Endothelial cell of umbilical vein (primary cell): Measurements from ENCODE around the gene SRSF10. TPM values are rescaled to one million over a fixed set of nuclear protein-coding genes. Genes with fewer than 3 reads are reported as not detected.

Source experiments
- BruUV-seq: library from RNA; stranded (reverse); fragments of 400-500 nt; replicated peaks from 2 replicates; lab custom pipeline; 2021; lab: Mats Ljungman, UMichigan
- CTCF ChIA-PET: fragments of 300-600, 350-600 bp; sonication (Branson Sonifier 250); formaldehyde crosslinking; loops from one replicate; lab custom pipeline; 2021; ENCODE audit warnings: antibody characterized with exemption, inconsistent platforms; lab: Charles Lee
- POLR2A ChIA-PET: fragments of 300-600, 350-600 bp; sonication (Branson Sonifier 250); formaldehyde crosslinking; loops from one replicate; lab custom pipeline; 2021; ENCODE audit warnings: antibody characterized with exemption, inconsistent platforms; lab: Charles Lee
- DNase-seq: peaks from one replicate; pipeline ENCODE4 v3.0.0-alpha.2; 2011; ENCODE audit warnings: low read depth, low spot score
- FAIRE-seq: peaks from 2 replicates; lab custom pipeline; 2011; peaks lifted over from hg19 to GRCh38; lab: Jason Lieb, UNC
- H2AFZ ChIP-seq: 2 replicates; pipeline ENCODE4 v1.6.0; 2012; ENCODE audit warnings: low read depth, low read length, control low read depth, inconsistent platforms
- H3K27ac ChIP-seq: 2 replicates; pipeline ENCODE4 v1.5.1; 2011; ENCODE audit warnings: low read depth, mild to moderate bottlenecking, control low read depth, low read length, moderate library complexity; ENCODE audit not compliant: insufficient read depth
- H3K27me3 ChIP-seq, 2 experiments: 2 replicates each; pipeline versions ENCODE4 v1.6.0 to v1.6.1; 2011; ENCODE audit warnings: low read length in 2 of 2, mixed read lengths in 1 of 2; ENCODE audit not compliant: control insufficient read depth in 2 of 2, insufficient read depth in 2 of 2
- H3K36me3 ChIP-seq, 2 experiments: 2 replicates in 1 of 2; 3 replicates in 1 of 2; pipeline ENCODE4 v1.5.1; 2011; ENCODE audit warnings: low read length in 2 of 2, mild to moderate bottlenecking in 1 of 2, moderate library complexity in 1 of 2; ENCODE audit not compliant: control insufficient read depth in 2 of 2, insufficient read depth in 2 of 2; ENCODE audit errors: extremely low read depth in 1 of 2
- H3K4me1 ChIP-seq: 3 replicates; pipeline ENCODE4 v1.5.1; 2011; ENCODE audit warnings: mild to moderate bottlenecking, low read length; ENCODE audit not compliant: control insufficient read depth, insufficient read depth; ENCODE audit errors: extremely low read depth
- H3K4me2 ChIP-seq: 2 replicates; pipeline ENCODE4 v1.6.1; 2011; ENCODE audit warnings: low read length, control low read depth, mixed read lengths; ENCODE audit not compliant: insufficient read depth
- H3K4me3 ChIP-seq, 3 experiments: fragments of 200-600 bp in 1 of 3; sonication (generic), shearing (Covaris generic) in 1 of 3; replicated peaks in 1 of 3; 2 replicates each; pipeline ENCODE4 v1.5.1; 2011 to 2016; ENCODE audit warnings: control low read depth in 3 of 3, low read length in 3 of 3, mild to moderate bottlenecking in 2 of 3, inconsistent platforms in 1 of 3, low read depth in 1 of 3, moderate library complexity in 1 of 3; ENCODE audit not compliant: insufficient read depth in 1 of 3
- H3K79me2 ChIP-seq: 2 replicates; pipeline ENCODE4 v1.6.0; 2012; ENCODE audit warnings: low read length, inconsistent platforms; ENCODE audit not compliant: control insufficient read depth, insufficient read depth
- H3K9ac ChIP-seq: replicated peaks from 2 replicates; pipeline ENCODE3; 2011; ENCODE audit warnings: low read length, control low read depth; ENCODE audit not compliant: insufficient read depth; ENCODE audit errors: extremely low read depth
- H3K9me1 ChIP-seq: replicated peaks from 3 replicates; pipeline ENCODE4 v1.6.0; 2011; ENCODE audit warnings: mild to moderate bottlenecking, low read length; ENCODE audit not compliant: control insufficient read depth, insufficient read depth; ENCODE audit errors: extremely low read depth
- H3K9me3 ChIP-seq: replicated peaks from 2 replicates; pipeline ENCODE4 v1.5.1; 2012; ENCODE audit warnings: low read length, inconsistent platforms; ENCODE audit not compliant: control insufficient read depth, insufficient read depth
- H4K20me1 ChIP-seq: replicated peaks from 2 replicates; pipeline ENCODE3; 2011; ENCODE audit warnings: mild to moderate bottlenecking, low read length; ENCODE audit not compliant: control insufficient read depth, insufficient read depth; ENCODE audit errors: extremely low read depth
- EZH2 ChIP-seq: IDR thresholded peaks from 2 replicates; pipeline ENCODE4 v1.6.1; 2012; ENCODE audit warnings: borderline replicate concordance, low read depth, mild to moderate bottlenecking, moderate library complexity, low read length, inconsistent platforms; ENCODE audit not compliant: severe bottlenecking
- FOS ChIP-seq: IDR thresholded peaks from 2 replicates; pipeline ENCODE4 v1.6.1; 2011; ENCODE audit warnings: mild to moderate bottlenecking, low read length, moderate library complexity, borderline replicate concordance; ENCODE audit not compliant: insufficient read depth
- GATA2 ChIP-seq: IDR thresholded peaks from 2 replicates; pipeline ENCODE4 v1.7.0; 2011; ENCODE audit warnings: low read depth, mild to moderate bottlenecking, moderate library complexity, mixed read lengths, low read length; ENCODE audit not compliant: insufficient read length, insufficient read depth
- MYC ChIP-seq: IDR thresholded peaks from one replicate; pipeline ENCODE4 v1.6.1; 2011; ENCODE audit warnings: mild to moderate bottlenecking, low read depth, low read length
- POLR2A ChIP-seq: IDR thresholded peaks from 2 replicates; pipeline ENCODE4 v1.6.1; 2012; ENCODE audit warnings: low read depth, mild to moderate bottlenecking, control low read depth, low read length
- POLR2AphosphoS5 ChIP-seq: IDR thresholded peaks from 2 replicates; pipeline ENCODE4 v1.6.1; 2012; ENCODE audit warnings: low read depth, mild to moderate bottlenecking, control low read depth, low read length, moderate library complexity; ENCODE audit not compliant: insufficient read depth
- dilution Hi-C: fragments of 300-500 bp; cut with MboI; formaldehyde crosslinking; loops from one replicate; pipeline ENCODE4 v1.15.0; 2019; ENCODE audit warnings: low sequenced_read_pairs; ENCODE audit not compliant: extremely low pct_ligation_motif_present
- intact Hi-C: fragments of 100-400 bp; cut with micrococcal nuclease; formaldehyde crosslinking; loops from one replicate; pipeline ENCODE4 v1.10.0; 2022
- polyA plus RNA-seq, 4 experiments: library from polyadenylated mRNA; depleted of rRNA in 3 of 4; stranded (reverse) in 3 of 4; unstranded in 1 of 4; fragments of >200 nt; gene quantifications; 2 replicates each; pipeline versions ENCODE4 v1.2.1 to v1.2.3, GENCODE V29; 2011 to 2012; ENCODE audit warnings: missing spikeins in 1 of 4
- total RNA-seq: library from RNA; stranded (reverse); gene quantifications from 2 replicates; pipeline ENCODE4 v1.2.3, GENCODE V29; 2021
- TF ChIP-seq, protein P1 (sequence below), 2 donors: IDR thresholded peaks; 1 replicate in 1 of 2; 2 replicates in 1 of 2; pipeline ENCODE4 v1.5.1; 2011; ENCODE audit warnings: low read length in 2 of 2, mild to moderate bottlenecking in 2 of 2, moderate library complexity in 2 of 2, control low read depth in 1 of 2, inconsistent platforms in 1 of 2, low read depth in 1 of 2; ENCODE audit not compliant: insufficient read depth in 1 of 2; ENCODE audit errors: extremely low read depth in 1 of 2

The SRSF10 gene
- total and polyA plus RNA-seq, 2 donors (not counting 3 experiments of a cell fraction or from before 2014, with no cell fraction given): 124 to 135 TPM

DNA sequence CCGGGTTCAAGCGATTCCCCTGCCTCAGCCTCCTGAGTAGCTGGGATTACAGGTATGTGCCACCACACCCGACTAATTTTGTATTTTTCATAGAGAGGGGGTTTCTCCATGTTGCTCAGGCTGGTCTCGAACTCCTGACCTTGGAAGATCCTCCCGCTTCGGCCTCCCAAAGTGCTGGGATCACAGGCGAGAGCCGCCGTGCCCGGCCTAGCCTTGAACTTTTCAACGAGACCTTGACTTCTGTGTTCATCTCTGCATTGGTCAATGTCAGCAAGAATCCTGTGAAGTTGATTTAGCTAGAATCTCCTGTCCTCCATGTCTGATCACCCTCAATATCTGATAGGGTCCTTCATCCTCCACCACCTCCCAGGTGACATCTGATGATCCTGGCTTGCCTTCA, 55.5 kb downstream of the SRSF10 start:
- no peak overlapping the region for H3K4me2 ChIP-seq
- H2AFZ ChIP-seq: no peak overlapping the region
- no peaks in the 10 kb centered on the region for H3K9me1 ChIP-seq
- H3K9ac ChIP-seq: no peak overlapping the region
- H3K4me1 ChIP-seq: no peaks in the 10 kb centered on the region
- ChIA-PET CTCF (interaction anchor here (0.6 to 1.0 kb wide), 2 partner anchors 17 to 28 kb away, joined by 3 to 5 read pairs; no protein-coding TSS in a partner anchor), POLR2A (no interaction called here)
- no peak overlapping the region for H3K27ac ChIP-seq
- no peak for FAIRE-seq
- DNase-seq: no peak
- no peaks in the 10 kb centered on the region for H3K9me3 ChIP-seq
- BruUV-seq: no TSS peak
- no peaks in the 10 kb centered on the region for H4K20me1 ChIP-seq
- dilution Hi-C loops (no loop called here), intact Hi-C loops (no loop called here)
- H3K27me3 ChIP-seq: peaks cover 1 to 8% of the 10 kb centered on the region in 2 experiments
- H3K4me3 ChIP-seq: no peak overlapping the region
- H3K36me3 ChIP-seq: no peaks in the 10 kb centered on the region
- TF ChIP-seq, protein P1, sequence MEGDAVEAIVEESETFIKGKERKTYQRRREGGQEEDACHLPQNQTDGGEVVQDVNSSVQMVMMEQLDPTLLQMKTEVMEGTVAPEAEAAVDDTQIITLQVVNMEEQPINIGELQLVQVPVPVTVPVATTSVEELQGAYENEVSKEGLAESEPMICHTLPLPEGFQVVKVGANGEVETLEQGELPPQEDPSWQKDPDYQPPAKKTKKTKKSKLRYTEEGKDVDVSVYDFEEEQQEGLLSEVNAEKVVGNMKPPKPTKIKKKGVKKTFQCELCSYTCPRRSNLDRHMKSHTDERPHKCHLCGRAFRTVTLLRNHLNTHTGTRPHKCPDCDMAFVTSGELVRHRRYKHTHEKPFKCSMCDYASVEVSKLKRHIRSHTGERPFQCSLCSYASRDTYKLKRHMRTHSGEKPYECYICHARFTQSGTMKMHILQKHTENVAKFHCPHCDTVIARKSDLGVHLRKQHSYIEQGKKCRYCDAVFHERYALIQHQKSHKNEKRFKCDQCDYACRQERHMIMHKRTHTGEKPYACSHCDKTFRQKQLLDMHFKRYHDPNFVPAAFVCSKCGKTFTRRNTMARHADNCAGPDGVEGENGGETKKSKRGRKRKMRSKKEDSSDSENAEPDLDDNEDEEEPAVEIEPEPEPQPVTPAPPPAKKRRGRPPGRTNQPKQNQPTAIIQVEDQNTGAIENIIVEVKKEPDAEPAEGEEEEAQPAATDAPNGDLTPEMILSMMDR (IDR thresholded peaks at IDR 0.05; ENCODE audit: extremely low read depth in 1 of 2, insufficient read depth in 1 of 2, low read depth in 1 of 2, low read length in 2 of 2): no peak
- TF ChIP-seq EZH2: no peak
- no peak for TF ChIP-seq GATA2
- no peak for TF ChIP-seq POLR2A
- TF ChIP-seq POLR2AphosphoS5: no peak
- TF ChIP-seq MYC: no peak
- TF ChIP-seq FOS: no peak
- H3K79me2 ChIP-seq: no peaks in the 10 kb centered on the region
